K562 (cell line): ENCODE measurements around the gene CROCC2. TPM values are rescaled to one million over a fixed set of nuclear protein-coding genes. Genes with fewer than 3 reads are reported as not detected.

Experiments used
- ATAC-seq: fragments of 200-7000 bp; cut with Tn5 transposase; 3 replicates; pipeline ENCODE4 v1.9.1; 2020; ENCODE audit warnings: moderate library complexity
- BruUV-seq: library from RNA; stranded (reverse); fragments of 400-500 nt; replicated peaks from 2 replicates; lab custom pipeline; 2021; lab: Mats Ljungman, UMichigan
- CTCF ChIA-PET: fragments of 300-600 bp; formaldehyde crosslinking; extraction: SDS; loops from one replicate; lab custom pipeline; 2021; ENCODE audit warnings: low intra/inter-chr PET ratio; lab: Yijun Ruan, JAX
- POLR2A ChIA-PET: fragments of 300-600, 350-650 bp; sonication (Branson Sonifier 250); formaldehyde crosslinking; extraction: SDS; loops from one replicate; lab custom pipeline; 2021; ENCODE audit warnings: antibody characterized with exemption, inconsistent platforms; lab: Yijun Ruan, JAX
- DNase-seq, 4 experiments: peaks; one replicate each; pipeline versions ENCODE4 v3.0.0 to v3.0.0-alpha.2; 2011 to 2018; ENCODE audit warnings: low spot score in 3 of 4, mixed read lengths in 3 of 4; ENCODE audit errors: extremely low read depth in 1 of 4
- FAIRE-seq: peaks from 2 replicates; lab custom pipeline; 2011; peaks lifted over from hg19 to GRCh38; lab: Jason Lieb, UNC
- H2AFZ ChIP-seq: 2 replicates; pipeline ENCODE4 v1.6.0; 2011; ENCODE audit warnings: low read depth, low read length, control low read depth, inconsistent platforms
- H3K27ac ChIP-seq: fragments of 200-600 bp; 3 replicates; pipeline ENCODE4 v1.8.0; 2011; ENCODE audit warnings: low read depth, mild to moderate bottlenecking, control low read depth, inconsistent platforms, low read length, moderate library complexity, mixed read lengths; ENCODE audit errors: extremely low read depth
- H3K27me3 ChIP-seq, 2 experiments: fragments of 300-600 bp in 1 of 2; 2 replicates in 1 of 2; 3 replicates in 1 of 2; pipeline versions ENCODE4 v1.6.0 to v1.8.0; 2011; ENCODE audit warnings: inconsistent platforms in 2 of 2, low read length in 2 of 2, mild to moderate bottlenecking in 1 of 2, mixed read lengths in 1 of 2, moderate library complexity in 1 of 2; ENCODE audit not compliant: control insufficient read depth in 2 of 2, insufficient read depth in 2 of 2
- H3K36me3 ChIP-seq: fragments of 300-600 bp; 3 replicates; pipeline ENCODE4 v1.8.0; 2011; ENCODE audit warnings: mild to moderate bottlenecking, low read length, inconsistent platforms; ENCODE audit not compliant: control insufficient read depth, insufficient read depth
- H3K4me1 ChIP-seq, 2 experiments: fragments of 200-600 bp in 1 of 2; replicated peaks in 1 of 2; 2 replicates in 1 of 2; 3 replicates in 1 of 2; pipeline versions ENCODE4 v1.5.1 to v1.8.0; 2011; ENCODE audit warnings: inconsistent platforms in 2 of 2, low read length in 2 of 2, mild to moderate bottlenecking in 1 of 2, mixed read lengths in 1 of 2, moderate library complexity in 1 of 2; ENCODE audit not compliant: control insufficient read depth in 2 of 2, insufficient read depth in 2 of 2
- H3K4me2 ChIP-seq: 2 replicates; pipeline ENCODE4 v1.6.1; 2011; ENCODE audit warnings: low read length, control low read depth, inconsistent platforms, mixed read lengths; ENCODE audit not compliant: insufficient read depth
- H3K4me3 ChIP-seq: fragments of 200-600 bp; sonication (generic), shearing (Covaris generic); 2 replicates; pipeline ENCODE4 v1.5.1; 2016; ENCODE audit warnings: control low read depth, inconsistent platforms
- H3K79me2 ChIP-seq: fragments of 200-600 bp; 3 replicates; pipeline ENCODE4 v1.8.0; 2011; ENCODE audit warnings: low read length, inconsistent platforms; ENCODE audit not compliant: control insufficient read depth, insufficient read depth
- H3K9ac ChIP-seq, 2 experiments: 2 replicates each; pipeline versions ENCODE4 v1.6.0 to v1.6.1; 2011; ENCODE audit warnings: low read depth in 2 of 2, low read length in 2 of 2, control low read depth in 1 of 2, inconsistent platforms in 1 of 2, mild to moderate bottlenecking in 1 of 2, mixed read lengths in 1 of 2; ENCODE audit not compliant: insufficient read depth in 1 of 2
- H3K9me1 ChIP-seq: one replicate; pipeline ENCODE4 v1.6.0; 2011; ENCODE audit warnings: inconsistent platforms, mild to moderate bottlenecking, low read length, moderate library complexity; ENCODE audit not compliant: control insufficient read depth, insufficient read depth
- H3K9me3 ChIP-seq: replicated peaks from 2 replicates; pipeline ENCODE4 v1.5.1; 2011; ENCODE audit warnings: low read depth, low read length, inconsistent platforms; ENCODE audit not compliant: control insufficient read depth, insufficient read depth
- H4K20me1 ChIP-seq: replicated peaks from 2 replicates; pipeline ENCODE4 v1.6.1; 2011; ENCODE audit warnings: low read length, inconsistent platforms, mixed read lengths; ENCODE audit not compliant: control insufficient read depth, insufficient read depth
- CBX2 ChIP-seq: fragments of 200-600 bp; sonication (generic); IDR thresholded peaks from one replicate; pipeline ENCODE4 v1.6.1; 2012; ENCODE audit warnings: mild to moderate bottlenecking, low read length, inconsistent platforms; ENCODE audit not compliant: insufficient read depth, poor library complexity, severe bottlenecking
- HNRNPUL1 ChIP-seq: fragments of 200-400 bp; formaldehyde crosslinking; IDR thresholded peaks from 2 replicates; pipeline ENCODE4 v1.6.1; 2017; ENCODE audit warnings: low read length
- JUNB ChIP-seq: fragments of 450-650 bp; formaldehyde crosslinking; conservative IDR thresholded peaks from 2 replicates; pipeline ENCODE4 v1.4.0; 2020; ENCODE audit warnings: mild to moderate bottlenecking
- MYC ChIP-seq, 2 experiments: fragments of 250-450 bp in 1 of 2; sonication (Bioruptor Pico) in 1 of 2; IDR thresholded peaks; 2 replicates each; pipeline versions ENCODE4 v1.5.1 to v1.6.1; 2012 to 2021; ENCODE audit warnings: low read depth in 2 of 2, borderline replicate concordance in 1 of 2, improper control_type of control experiment in 1 of 2, low read length in 1 of 2, mild to moderate bottlenecking in 1 of 2, moderate library complexity in 1 of 2
- NFATC3 ChIP-seq: fragments of 450-650 bp; IDR thresholded peaks from 2 replicates; pipeline ENCODE4 v1.6.1; 2017; ENCODE audit warnings: mild to moderate bottlenecking
- OTX1 ChIP-seq: fragments of 450-650 bp; formaldehyde crosslinking; IDR thresholded peaks from 2 replicates; pipeline ENCODE4 v1.4.0; 2022; ENCODE audit warnings: mild to moderate bottlenecking
- RFX1 ChIP-seq: fragments of 450-650 bp; IDR thresholded peaks from 2 replicates; pipeline ENCODE4 v1.6.1; 2016; ENCODE audit warnings: mild to moderate bottlenecking, moderate library complexity
- SNIP1 ChIP-seq: fragments of 450-650 bp; IDR thresholded peaks from 2 replicates; pipeline ENCODE4 v1.7.1; 2017; ENCODE audit warnings: low read depth, mild to moderate bottlenecking
- TRIM28 ChIP-seq: fragments of 450-650 bp; IDR thresholded peaks from 2 replicates; pipeline ENCODE4 v1.6.1; 2017
- U2AF1 ChIP-seq: fragments of 200-400 bp; formaldehyde crosslinking; optimal IDR thresholded peaks from 2 replicates; pipeline ENCODE3; 2017; ENCODE audit warnings: mild to moderate bottlenecking, low read depth, low read length, moderate library complexity
- ZBED1 ChIP-seq: IDR thresholded peaks from 2 replicates; pipeline ENCODE4 v1.6.1; 2014
- ZFP1 ChIP-seq: fragments of 450-650 bp; formaldehyde crosslinking; IDR thresholded peaks from 2 replicates; pipeline ENCODE4 v1.4.0; 2020; ENCODE audit warnings: mild to moderate bottlenecking, mixed read lengths
- ZNF165 ChIP-seq: fragments of 250-450 bp; sonication (Bioruptor Pico); IDR thresholded peaks from 2 replicates; pipeline ENCODE4 v1.4.0; 2020; ENCODE audit warnings: borderline replicate concordance
- ZNF77 ChIP-seq: fragments of 250-450 bp; sonication (Bioruptor Pico); IDR thresholded peaks from 2 replicates; pipeline ENCODE4 v1.5.0; 2020
- WGBS: fragments of 100-300 bp; shearing (Covaris generic); methylation state at CpG from one replicate; pipeline ENCODE4 v1.1.6; 2016; ENCODE audit warnings: low coverage, mixed read lengths; ENCODE audit not compliant: insufficient coverage; ENCODE audit errors: missing lambda C conversion rate; 5-methylcytosine and 5-hydroxymethylcytosine counted together
- in situ Hi-C: fragments of 300-500 bp; cut with MboI; formaldehyde crosslinking; loops from 4 replicates; pipeline ENCODE4 v1.15.0; 2018; ENCODE audit warnings: inconsistent platforms, mixed read lengths
- intact Hi-C: fragments of 100-400 bp; cut with micrococcal nuclease; formaldehyde crosslinking; loops from 2 replicates; pipeline ENCODE4 v1.14.2; 2022
- polyA plus RNA-seq, 8 experiments: library from polyadenylated mRNA; depleted of rRNA in 4 of 8; stranded (reverse) in 5 of 8; unstranded in 3 of 8; fragments of >200 nt; fragmentation: Nextera tagmentation in 2 of 8; fragmentation: Illumina TruSeq in 1 of 8; extraction: Ambion mirVana in 2 of 8; extraction: Trizol in 1 of 8; gene quantifications; 2 replicates each; pipeline versions ENCODE4 v1.2.1 to v1.2.3, GENCODE V29; 2011 to 2014; ENCODE audit warnings: inconsistent platforms in 1 of 8, missing spikeins in 1 of 8
- total RNA-seq, 7 experiments: library from RNA; depleted of rRNA in 6 of 7; stranded (reverse); fragments of >200 nt in 6 of 7; fragmentation: Illumina TruSeq in 2 of 7; extraction: Trizol in 2 of 7; gene quantifications; 2 replicates each; pipeline versions ENCODE4 v1.2.1 to v1.2.3, GENCODE V29; 2011 to 2021; ENCODE audit warnings: low replicate concordance in 1 of 7
- TF ChIP-seq, protein P1 (sequence below): fragments of 250-450 bp; sonication (Bioruptor Pico); IDR thresholded peaks from 2 replicates; pipeline ENCODE4 v1.4.0; 2020; ENCODE audit warnings: mild to moderate bottlenecking, moderate library complexity

CROCC2 gene
- total and polyA plus RNA-seq, 9 of the 15 experiments (the other 6 are each of a cell fraction or from before 2014, with no cell fraction given) = not detected

DNA sequence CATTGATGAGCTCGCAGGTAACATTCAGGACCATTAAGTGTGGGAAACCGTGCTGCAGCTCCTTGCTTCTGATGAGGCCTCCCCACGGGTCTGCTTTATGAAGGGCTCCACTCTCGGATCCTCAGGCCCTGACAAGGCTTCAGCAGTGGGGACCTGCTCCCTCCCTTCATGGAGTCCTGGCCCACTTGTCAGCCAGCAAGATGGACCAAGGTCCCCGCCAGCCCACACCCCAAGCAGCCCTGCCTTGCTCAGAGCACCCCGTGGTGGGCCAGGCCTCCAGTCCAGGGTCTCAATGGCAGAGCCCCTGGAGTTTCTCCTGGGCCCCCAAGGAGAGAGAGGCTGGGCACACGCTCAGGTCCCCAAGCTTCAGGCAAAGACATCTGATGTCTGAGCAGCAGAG lies 41.5 kb downstream of the CROCC2 start (continued):
- TF ChIP-seq ZNF165 = no peak
- TF ChIP-seq RFX1 = no peak

DNA sequence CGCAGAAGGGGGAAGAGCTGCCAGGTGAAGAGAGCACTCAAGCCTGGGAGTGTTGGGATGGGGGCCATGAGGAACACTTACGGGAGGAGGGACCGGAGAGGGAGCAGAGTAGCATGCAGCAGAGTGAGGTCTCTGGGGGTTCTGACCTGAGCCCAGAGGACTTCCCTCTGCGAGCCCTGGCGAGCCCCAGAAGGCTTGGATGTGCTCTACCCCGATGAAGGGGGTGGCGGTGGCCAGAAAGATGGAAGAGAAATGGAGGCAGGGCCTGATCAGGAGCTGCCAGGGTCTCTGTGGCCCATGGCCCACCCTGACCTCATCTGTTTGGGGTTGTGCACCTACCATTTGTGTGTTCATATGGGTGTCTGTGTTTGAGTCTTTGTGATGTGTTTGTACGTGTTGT lies 42.0 kb downstream of the CROCC2 start:
- intact Hi-C loops (no loop called here), in situ Hi-C loops (no loop called here)
- Histone ChIP-seq H3K9me1 (no peaks in the 10 kb centered on the region), H3K36me3 (no peaks in the 10 kb centered on the region), H3K27me3 (peaks cover 0 to 13% of the 10 kb centered on the region in 2 experiments; a peak in 2 of 5 replicates), H3K4me3 (no peak overlapping the region), H3K9ac (no peak overlapping the region), H4K20me1 (no peaks in the 10 kb centered on the region), H2AFZ (no peak overlapping the region), H3K27ac (no peak overlapping the region), H3K4me1 (no peaks in the 10 kb centered on the region), H3K79me2 (no peaks in the 10 kb centered on the region), H3K4me2 (no peak overlapping the region), H3K9me3 (no peaks in the 10 kb centered on the region)
- 0% methylated on average over 5 of the region's 8 CpGs for WGBS
- ChIA-PET POLR2A (interaction anchor here (0.6 kb wide), 1 partner anchor 57 kb away, joined by 3 read pairs; no protein-coding TSS in a partner anchor), CTCF (no interaction called here)
- no peak for ATAC-seq
- no peak for DNase-seq
- FAIRE-seq = no peak
- peak; percentile 92 for TF ChIP-seq NFATC3
- TF ChIP-seq ZFP1 (CRISPR knock-in tag) = no peak
- no peak for TF ChIP-seq JUNB (CRISPR knock-in tag)
- TF ChIP-seq, protein P1, sequence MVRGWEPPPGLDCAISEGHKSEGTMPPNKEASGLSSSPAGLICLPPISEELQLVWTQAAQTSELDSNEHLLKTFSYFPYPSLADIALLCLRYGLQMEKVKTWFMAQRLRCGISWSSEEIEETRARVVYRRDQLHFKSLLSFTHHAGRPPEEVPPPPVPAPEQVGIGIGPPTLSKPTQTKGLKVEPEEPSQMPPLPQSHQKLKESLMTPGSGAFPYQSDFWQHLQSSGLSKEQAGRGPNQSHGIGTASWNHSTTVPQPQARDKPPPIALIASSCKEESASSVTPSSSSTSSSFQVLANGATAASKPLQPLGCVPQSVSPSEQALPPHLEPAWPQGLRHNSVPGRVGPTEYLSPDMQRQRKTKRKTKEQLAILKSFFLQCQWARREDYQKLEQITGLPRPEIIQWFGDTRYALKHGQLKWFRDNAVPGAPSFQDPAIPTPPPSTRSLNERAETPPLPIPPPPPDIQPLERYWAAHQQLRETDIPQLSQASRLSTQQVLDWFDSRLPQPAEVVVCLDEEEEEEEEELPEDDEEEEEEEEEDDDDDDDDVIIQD (CRISPR knock-in tag) = no peak
- no peak for TF ChIP-seq ZBED1
- no peak for TF ChIP-seq U2AF1
- TF ChIP-seq TRIM28 = no peak
- no peak for TF ChIP-seq ZNF77 (CRISPR knock-in tag)
- no peak for TF ChIP-seq CBX2
- no peak for TF ChIP-seq MYC (IDR thresholded peaks at IDR 0.05; ENCODE audit: low read depth, low read length)
- TF ChIP-seq MYC (CRISPR knock-in tag; IDR thresholded peaks at IDR 0.05; ENCODE audit: borderline replicate concordance, low read depth) = no peak
- TF ChIP-seq OTX1 (CRISPR knock-in tag) = no peak
- TF ChIP-seq SNIP1 = peak; percentile 68; the same call in 1 of the 2 replicates
- no peak for TF ChIP-seq HNRNPUL1
- BruUV-seq = no TSS peak
